Muscle layer of duodenum (tissue), 2 donors: ENCODE results near the gene RBM28.

Experiments used
- H3K27ac ChIP-seq: one replicate; pipeline ENCODE4 v1.7.0; 2013; ENCODE audit warnings: mild to moderate bottlenecking, low read length
- H3K27me3 ChIP-seq: one replicate; pipeline ENCODE4 v1.7.0; 2013; ENCODE audit warnings: low read depth, mild to moderate bottlenecking, control low read depth, low read length
- H3K36me3 ChIP-seq, 2 donors: one replicate each; pipeline ENCODE4 v1.7.0; 2013; ENCODE audit warnings: low read length in 2 of 2, control low read depth in 1 of 2, mild to moderate bottlenecking in 1 of 2; ENCODE audit not compliant: insufficient read depth in 2 of 2, control insufficient read depth in 1 of 2
- H3K4me1 ChIP-seq, 2 donors: one replicate each; pipeline ENCODE4 v1.7.0; 2013; ENCODE audit warnings: low read length in 2 of 2, mild to moderate bottlenecking in 2 of 2, control low read depth in 1 of 2, moderate library complexity in 1 of 2; ENCODE audit not compliant: insufficient read depth in 2 of 2, control insufficient read depth in 1 of 2
- H3K4me3 ChIP-seq, 2 donors: one replicate each; pipeline ENCODE4 v1.7.0; 2013; ENCODE audit warnings: low read length in 2 of 2, low read depth in 1 of 2, mild to moderate bottlenecking in 1 of 2
- H3K9me3 ChIP-seq, 2 donors: one replicate each; pipeline ENCODE4 v1.7.0; 2013; ENCODE audit warnings: low read length in 2 of 2, control low read depth in 1 of 2, mild to moderate bottlenecking in 1 of 2; ENCODE audit not compliant: control insufficient read depth in 1 of 2
- donor health status: healthy.

RBM28 gene

DNA sequence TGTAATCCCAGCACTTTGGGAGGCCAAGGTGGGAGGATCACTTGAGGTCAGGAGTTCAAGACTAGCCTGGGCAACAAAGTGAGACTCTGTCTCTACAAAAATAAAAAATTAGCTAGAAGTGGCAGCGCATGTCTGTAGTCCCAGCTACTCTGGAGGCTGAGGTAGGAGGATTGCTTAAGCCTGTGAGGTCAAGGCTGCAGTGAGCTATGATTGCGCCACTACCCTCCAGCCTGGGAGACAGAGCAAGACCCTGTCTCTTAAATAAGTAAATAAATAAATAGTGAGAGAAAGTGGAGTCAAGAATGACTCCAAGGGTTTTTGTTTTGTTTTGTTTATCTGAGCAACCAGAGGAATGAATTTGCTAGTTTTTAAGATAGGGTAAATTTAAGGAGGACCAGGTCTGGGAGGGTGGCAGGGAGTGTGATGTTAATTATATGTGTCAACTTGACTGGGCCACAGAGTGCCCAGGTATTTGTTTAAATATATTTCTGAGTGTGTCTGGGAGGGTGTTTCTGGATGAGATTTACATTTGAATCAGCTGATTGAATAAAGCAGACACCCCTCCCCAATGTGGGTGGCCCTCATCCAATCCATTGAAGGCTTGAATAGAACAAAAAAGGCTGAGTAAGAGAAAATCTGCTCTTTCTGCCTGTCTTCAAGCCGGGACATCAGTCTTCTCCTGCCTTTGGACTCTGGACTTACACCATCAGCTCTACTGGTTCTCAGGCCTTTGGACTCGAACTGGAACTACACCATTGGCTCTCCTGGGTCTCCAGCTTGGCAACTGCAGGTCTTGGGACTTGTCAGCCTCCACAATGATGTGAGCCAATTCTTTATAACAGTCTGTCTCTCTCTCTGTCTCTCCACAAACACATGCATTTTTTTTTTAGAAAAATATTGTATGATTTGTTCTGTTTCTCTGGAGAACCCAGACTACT, 42.5 kb upstream of the RBM28 start:
- Histone ChIP-seq H3K36me3 (no peaks in the 10 kb centered on the region), H3K27me3 (no peaks in the 10 kb centered on the region), H3K27ac (no peak overlapping the region), H3K9me3 (no peaks in the 10 kb centered on the region), H3K4me1 (peaks cover 0 to 5% of the 10 kb centered on the region in 2 donors), H3K4me3 (no peak overlapping the region)

DNA sequence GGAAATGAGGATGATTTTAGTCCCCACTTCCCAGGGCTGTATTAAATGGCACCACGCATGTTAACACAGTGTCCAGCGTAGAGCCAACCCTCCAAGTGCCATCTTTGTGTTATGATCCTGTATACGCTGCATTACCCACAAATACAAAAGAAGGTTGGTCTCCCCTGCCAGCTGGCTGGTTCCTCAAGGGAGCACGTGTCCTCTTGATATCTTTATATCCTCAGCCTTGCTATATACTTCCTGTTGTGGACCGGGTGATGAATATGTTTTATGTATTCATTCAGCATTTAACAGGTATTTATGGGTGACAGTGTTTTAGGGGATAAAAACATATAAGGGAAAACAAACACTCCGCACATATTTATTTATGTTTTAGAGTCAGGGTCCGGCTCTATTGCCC, 41.0 kb upstream of the RBM28 start:
- H3K27me3 ChIP-seq: no peaks in the 10 kb centered on the region
- no peak overlapping the region for H3K27ac ChIP-seq

GRCh38 chr7:128383776-128384175, 40.1 kb upstream of the RBM28 start:
- no peak overlapping the region for H3K27ac ChIP-seq
- H3K4me3 ChIP-seq: no peak overlapping the region
- peaks cover 0 to 5% of the 10 kb centered on the region in 2 donors for H3K4me1 ChIP-seq

More for the DNA sequence above, 41.0 kb upstream of the RBM28 start:
- Histone ChIP-seq H3K36me3 (no peaks in the 10 kb centered on the region), H3K4me3 (no peak overlapping the region), H3K4me1 (peaks cover 0 to 5% of the 10 kb centered on the region in 2 donors), H3K9me3 (no peaks in the 10 kb centered on the region)

DNA sequence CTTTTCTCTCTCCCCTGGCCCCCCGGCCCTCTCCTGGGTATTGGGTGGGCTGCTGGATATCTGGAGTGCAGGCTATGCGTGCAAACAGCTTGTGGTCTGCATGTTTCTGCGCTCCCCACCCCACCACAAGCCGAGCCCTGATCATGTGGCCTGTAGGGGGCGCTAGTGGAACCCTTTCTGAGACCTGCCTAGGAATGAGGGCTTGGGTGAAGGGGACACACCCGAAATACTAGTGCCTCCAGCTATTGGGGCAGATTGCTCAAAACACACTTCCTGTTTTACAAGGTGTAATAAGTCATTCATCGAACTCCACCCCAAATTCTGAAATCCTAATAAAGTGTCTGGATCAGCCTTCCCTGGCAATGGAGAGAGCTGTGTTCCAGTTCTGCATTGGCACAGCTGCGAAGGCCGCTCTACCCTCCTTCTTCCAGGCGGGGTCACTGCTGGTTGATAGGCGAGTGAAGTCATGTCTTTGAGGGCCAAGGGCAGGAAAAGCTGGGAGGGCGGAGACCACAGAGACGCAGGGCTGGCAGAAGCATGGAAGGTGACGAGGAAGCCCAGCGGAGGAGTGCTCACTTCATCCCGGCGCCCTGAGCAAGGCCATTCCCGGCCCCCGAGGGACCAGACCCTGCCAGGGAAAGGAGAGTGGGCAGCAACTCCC, 37.6 kb upstream of the RBM28 start:
- Histone ChIP-seq H3K9me3 (no peaks in the 10 kb centered on the region), H3K36me3 (no peaks in the 10 kb centered on the region), H3K27me3 (no peaks in the 10 kb centered on the region), H3K4me1 (no peaks in the 10 kb centered on the region), H3K27ac (no peak overlapping the region), H3K4me3 (no peak overlapping the region)

More at GRCh38 chr7:128383776-128384175, 40.1 kb upstream of the RBM28 start:
- no peaks in the 10 kb centered on the region for H3K9me3 ChIP-seq
- H3K27me3 ChIP-seq: no peaks in the 10 kb centered on the region
- H3K36me3 ChIP-seq: no peaks in the 10 kb centered on the region

DNA sequence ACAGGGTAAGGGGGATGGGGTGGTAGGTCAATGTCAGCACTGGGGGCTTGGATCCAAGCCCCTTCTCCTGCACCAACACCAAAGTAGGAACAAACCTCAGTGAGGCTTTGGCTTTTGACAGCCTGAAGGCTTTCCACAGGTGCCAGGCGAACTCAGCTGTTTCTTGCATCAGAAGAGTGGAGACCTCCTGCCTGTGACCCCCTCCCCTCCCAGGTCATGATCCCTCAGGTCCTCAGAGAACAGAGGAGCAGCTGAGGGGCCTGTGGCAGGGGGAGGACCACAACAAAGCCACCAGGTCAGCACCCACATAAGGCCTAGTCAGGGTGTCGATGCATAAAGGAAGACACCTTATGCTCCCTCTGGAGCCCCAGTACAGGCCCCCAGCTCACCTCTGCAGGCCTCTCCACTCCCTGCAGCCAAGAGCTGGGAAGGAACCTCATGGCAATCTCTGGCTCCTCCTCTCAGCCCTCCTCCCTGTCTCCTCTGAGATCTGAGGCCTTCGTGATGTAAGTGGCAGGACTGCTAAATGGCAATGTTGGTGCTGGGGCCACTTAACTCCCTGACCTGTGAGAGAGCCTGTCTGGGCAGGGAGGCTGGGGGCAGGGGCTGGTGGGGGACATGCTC, 36.9 kb upstream of the RBM28 start:
- H3K27me3 ChIP-seq: no peaks in the 10 kb centered on the region
- no peak overlapping the region for H3K4me3 ChIP-seq
- H3K4me1 ChIP-seq: no peaks in the 10 kb centered on the region
- no peaks in the 10 kb centered on the region for H3K36me3 ChIP-seq
- H3K27ac ChIP-seq: no peak overlapping the region
- H3K9me3 ChIP-seq: no peaks in the 10 kb centered on the region

DNA sequence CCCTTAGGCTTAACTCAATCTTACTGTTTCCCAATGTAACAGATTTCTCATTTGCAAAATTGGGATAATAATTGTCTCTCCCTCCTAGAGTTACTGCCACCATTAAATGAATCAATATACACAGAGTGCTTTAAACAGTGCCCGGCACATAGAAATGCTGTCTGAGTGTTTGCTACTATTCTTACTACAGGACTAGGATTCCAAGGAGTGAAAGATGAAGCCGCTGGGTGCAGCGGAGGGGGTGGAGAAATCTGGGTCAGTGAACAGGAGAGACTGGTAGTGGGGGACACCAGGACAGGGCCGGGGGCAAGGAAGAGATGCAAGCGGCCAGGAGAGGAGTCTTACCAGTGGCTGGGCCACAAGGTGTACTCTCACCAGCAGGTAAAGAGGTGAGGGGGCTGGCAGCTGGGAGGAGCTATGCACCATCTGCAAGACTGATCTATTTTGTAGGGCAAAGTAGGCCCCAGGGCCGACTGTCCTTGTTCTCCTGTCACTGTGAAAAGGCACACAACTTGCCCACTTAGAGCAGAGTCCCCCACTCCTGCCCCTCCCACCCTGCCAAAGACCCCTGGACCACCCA, 36.3 kb upstream of the RBM28 start:
- Histone ChIP-seq H3K4me3 (no peak overlapping the region), H3K27ac (no peak overlapping the region), H3K36me3 (no peaks in the 10 kb centered on the region), H3K9me3 (no peaks in the 10 kb centered on the region), H3K4me1 (no peaks in the 10 kb centered on the region), H3K27me3 (no peaks in the 10 kb centered on the region)

DNA sequence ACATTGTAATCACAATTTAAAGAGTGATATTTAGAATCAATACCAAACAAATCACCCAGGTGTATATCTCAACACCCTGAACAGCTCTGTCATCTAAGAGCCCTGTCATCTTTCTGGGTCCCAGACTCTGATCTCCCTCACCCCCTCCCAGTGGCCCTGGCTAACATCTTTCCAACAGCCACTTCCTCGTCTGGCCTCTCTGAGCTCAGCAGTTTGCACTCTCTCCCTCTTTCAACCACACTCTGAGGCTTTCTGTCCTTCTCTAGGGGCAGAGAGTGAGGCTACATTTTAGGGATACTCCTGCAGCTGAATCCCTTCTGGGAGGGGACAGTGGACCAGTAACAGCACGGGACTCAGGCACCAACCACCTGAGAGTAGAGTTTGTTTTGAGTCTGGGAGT, 34.9 kb upstream of the RBM28 start:
- no peaks in the 10 kb centered on the region for H3K27me3 ChIP-seq
- H3K36me3 ChIP-seq: no peaks in the 10 kb centered on the region
- H3K27ac ChIP-seq: no peak overlapping the region
- no peaks in the 10 kb centered on the region for H3K9me3 ChIP-seq
- no peak overlapping the region for H3K4me3 ChIP-seq
- H3K4me1 ChIP-seq: no peaks in the 10 kb centered on the region

GRCh38 chr7:128376077-128376476, 32.4 kb upstream of the RBM28 start:
- Histone ChIP-seq H3K4me3 (no peak overlapping the region), H3K9me3 (no peaks in the 10 kb centered on the region), H3K27ac (no peak overlapping the region), H3K36me3 (no peaks in the 10 kb centered on the region), H3K27me3 (no peaks in the 10 kb centered on the region), H3K4me1 (no peaks in the 10 kb centered on the region)

- no peaks in the 10 kb centered on the region for H3K27me3 ChIP-seq
- H3K9me3 ChIP-seq: no peaks in the 10 kb centered on the region
- no peaks in the 10 kb centered on the region for H3K4me1 ChIP-seq
- H3K27ac ChIP-seq: no peak overlapping the region
- H3K4me3 ChIP-seq: no peak overlapping the region
- H3K36me3 ChIP-seq: no peaks in the 10 kb centered on the region
Measured at GRCh38 chr7:128374041-128374440, 30.3 kb upstream of the RBM28 start.

- Histone ChIP-seq H3K36me3 (no peaks in the 10 kb centered on the region), H3K4me3 (no peak overlapping the region), H3K27me3 (no peaks in the 10 kb centered on the region), H3K9me3 (no peaks in the 10 kb centered on the region), H3K27ac (no peak overlapping the region), H3K4me1 (no peaks in the 10 kb centered on the region)
Measured at GRCh38 chr7:128373606-128374005, 29.9 kb upstream of the RBM28 start.

DNA sequence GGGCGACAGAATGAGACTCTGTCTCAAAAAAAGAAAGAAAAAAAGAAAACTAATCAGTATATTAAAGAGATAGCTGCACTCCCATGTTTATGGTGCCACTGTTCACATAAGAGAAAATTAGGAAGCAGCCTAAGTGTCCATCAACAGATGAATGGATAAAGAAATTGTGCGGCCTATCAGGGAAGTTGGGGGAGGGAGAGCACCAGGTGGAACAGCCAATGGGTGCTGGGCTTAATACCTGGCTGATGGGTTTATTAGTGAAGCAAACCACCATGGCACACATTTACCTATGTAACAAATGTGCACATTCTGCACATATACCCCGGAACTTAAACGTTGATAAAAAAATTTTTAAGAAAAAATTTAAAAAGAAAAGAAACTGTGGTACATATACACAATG, 26.8 kb upstream of the RBM28 start:
- Histone ChIP-seq H3K27me3 (no peaks in the 10 kb centered on the region), H3K36me3 (no peaks in the 10 kb centered on the region), H3K4me1 (no peaks in the 10 kb centered on the region), H3K4me3 (no peak overlapping the region), H3K27ac (no peak overlapping the region), H3K9me3 (no peaks in the 10 kb centered on the region)
